Mammary epithelial cell (primary cell): ENCODE measurements around the gene RNU6-1.

ENCODE experiments used
- CTCF ChIP-seq, 2 donors: IDR thresholded peaks in 1 of 2; conservative IDR thresholded peaks in 1 of 2; 2 replicates each; pipeline ENCODE4 v1.5.1; 2011 to 2012; ENCODE audit warnings: inconsistent platforms in 2 of 2, low read length in 2 of 2, mild to moderate bottlenecking in 2 of 2, control low read depth in 1 of 2, low read depth in 1 of 2; ENCODE audit not compliant: insufficient read depth in 1 of 2; ENCODE audit errors: extremely low read depth in 1 of 2
- EZH2 ChIP-seq: IDR thresholded peaks from 2 replicates; pipeline ENCODE4 v1.6.1; 2012; ENCODE audit warnings: low read length, inconsistent platforms, borderline replicate concordance

GRCh38 chr15:67862750-67863441, 23.1 kb upstream of the RNU6-1 start:
- TF ChIP-seq CTCF (conservative IDR thresholded peaks at IDR 0.05 in 1 of 2, IDR thresholded peaks at IDR 0.05 in 1 of 2; ENCODE audit: extremely low read depth in 1 of 2, insufficient read depth in 1 of 2, low read depth in 1 of 2, low read length in 2 of 2) = no peak
- TF ChIP-seq EZH2 = no peak
